ENCODE results near the gene PCDHA9. TPM values are rescaled to one million over a fixed set of nuclear protein-coding genes. Genes with fewer than 3 reads are reported as not detected.
"Not testable (repeated sequence)": the region's sequence is repeated elsewhere in the genome, so short reads cannot be mapped to it uniquely, and the experiment has no call there.

PCDHA9 gene
- total RNA-seq, 1 donor, result 0.36 TPM

DNA sequence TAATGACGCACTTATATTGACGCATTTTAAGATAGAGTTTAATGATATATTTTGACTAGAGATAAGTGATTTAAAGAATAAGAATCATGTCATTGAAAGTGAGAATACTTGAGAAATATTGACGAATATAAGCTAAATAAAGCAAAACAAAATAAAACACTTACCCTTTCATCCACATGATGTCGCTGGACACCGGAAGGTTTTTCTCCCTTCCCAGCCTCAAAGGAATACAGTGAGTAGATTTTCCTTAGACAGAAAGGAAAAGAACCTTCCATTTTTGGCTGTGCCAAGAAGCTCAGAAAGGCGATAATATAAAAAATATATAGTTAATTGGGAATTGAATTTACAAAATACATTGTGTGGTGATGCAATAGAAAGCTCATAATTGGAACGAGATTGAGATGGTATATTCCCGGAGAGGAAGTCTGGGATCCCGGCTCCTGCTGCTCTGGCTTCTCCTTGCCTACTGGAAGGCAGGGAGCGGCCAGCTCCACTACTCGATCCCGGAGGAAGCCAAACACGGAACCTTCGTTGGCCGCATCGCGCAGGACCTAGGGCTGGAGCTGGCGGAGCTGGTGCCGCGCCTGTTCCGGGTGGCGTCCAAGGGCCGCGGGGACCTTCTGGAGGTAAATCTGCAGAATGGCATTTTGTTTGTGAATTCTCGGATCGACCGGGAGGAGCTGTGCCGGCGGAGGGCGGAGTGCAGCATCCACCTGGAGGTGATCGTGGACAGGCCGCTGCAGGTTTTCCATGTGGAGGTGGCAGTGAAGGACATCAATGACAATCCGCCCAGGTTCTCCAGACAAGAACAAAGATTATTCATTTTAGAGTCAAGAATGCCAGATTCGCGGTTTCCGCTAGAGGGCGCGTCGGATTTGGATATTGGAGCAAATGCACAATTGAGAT, 26.6 kb upstream of the PCDHA9 start, which contains the start of gene PCDHA5:
PCDHA5 (plus strand) TSS at position 239 of the 906 bp plus-strand sequence.
- H3K4me1 ChIP-seq (ENCODE audit: insufficient read depth, low read length), result no peaks in the 10 kb centered on the region
- H3K79me2 ChIP-seq (ENCODE audit: insufficient read depth, low read length), result no peaks in the 10 kb centered on the region
- no peaks in the 10 kb centered on the region for H3K9me3 ChIP-seq (ENCODE audit: low read depth, low read length)
- H2AFZ ChIP-seq (ENCODE audit: low read length), result no peak within 1 kb of the TSS
- H4K20me1 ChIP-seq (ENCODE audit: insufficient read depth, low read length), result no peaks in the 10 kb centered on the region
- H3K4me3 ChIP-seq (ENCODE audit: insufficient read depth, low read length), result no peak within 1 kb of the TSS
- H3K36me3 ChIP-seq (ENCODE audit: insufficient read depth, low read length), result no peaks in the 10 kb centered on the region
- DNase-seq (ENCODE audit: insufficient read length, low spot score, missing footprints), result no peak
- H3K4me2 ChIP-seq (ENCODE audit: insufficient read depth, low read length), result no peak within 1 kb of the TSS
- H3K27ac ChIP-seq (ENCODE audit: low read depth, low read length), result no peak within 1 kb of the TSS
- peak; percentile 51 for TF ChIP-seq CTCF (IDR thresholded peaks at IDR 0.05; ENCODE audit: extremely low read depth, low read depth, low read length)
- no peaks in the 10 kb centered on the region for H3K27me3 ChIP-seq (ENCODE audit: insufficient read depth, low read length)

- H3K27me3 ChIP-seq (ENCODE audit: insufficient read depth, low read length), result no peaks in the 10 kb centered on the region
- no peaks in the 10 kb centered on the region for H3K79me2 ChIP-seq (ENCODE audit: insufficient read depth, low read length)
- H2AFZ ChIP-seq (ENCODE audit: low read length), result no peak overlapping the region
- H4K20me1 ChIP-seq (ENCODE audit: insufficient read depth, low read length), result no peaks in the 10 kb centered on the region
- no peak overlapping the region for H3K4me2 ChIP-seq (ENCODE audit: insufficient read depth, low read length)
- no peaks in the 10 kb centered on the region for H3K4me1 ChIP-seq (ENCODE audit: insufficient read depth, low read length)
- H3K9me3 ChIP-seq (ENCODE audit: low read depth, low read length), result no peaks in the 10 kb centered on the region
- no peaks in the 10 kb centered on the region for H3K36me3 ChIP-seq (ENCODE audit: insufficient read depth, low read length)
- H3K4me3 ChIP-seq (ENCODE audit: insufficient read depth, low read length), result no peak overlapping the region
- no peak for TF ChIP-seq CTCF (IDR thresholded peaks at IDR 0.05; ENCODE audit: extremely low read depth, low read depth, low read length)
- no peak for DNase-seq (ENCODE audit: insufficient read length, low spot score, missing footprints)
- no peak overlapping the region for H3K27ac ChIP-seq (ENCODE audit: low read depth, low read length)
Measured at GRCh38 chr5:140822281-140822629, 25.9 kb upstream of the PCDHA9 start.

DNA sequence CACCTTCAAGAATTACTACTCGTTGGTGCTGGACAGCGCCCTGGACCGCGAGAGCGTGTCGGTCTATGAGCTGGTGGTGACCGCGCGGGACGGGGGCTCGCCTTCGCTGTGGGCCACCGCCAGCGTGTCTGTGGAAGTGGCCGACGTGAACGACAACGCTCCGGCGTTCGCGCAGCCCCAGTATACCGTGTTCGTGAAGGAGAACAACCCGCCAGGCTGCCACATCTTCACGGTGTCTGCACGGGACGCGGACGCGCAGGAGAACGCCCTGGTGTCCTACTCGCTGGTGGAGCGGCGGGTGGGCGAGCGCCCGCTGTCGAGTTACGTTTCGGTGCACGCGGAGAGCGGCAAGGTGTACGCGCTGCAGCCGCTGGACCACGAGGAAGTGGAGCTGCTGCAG, 25.2 kb upstream of the PCDHA9 start:
- H3K4me1 ChIP-seq (ENCODE audit: insufficient read depth, low read length); H3K27me3 ChIP-seq (ENCODE audit: insufficient read depth, low read length); H3K27ac ChIP-seq (ENCODE audit: low read depth, low read length); H3K9me3 ChIP-seq (ENCODE audit: low read depth, low read length); H3K4me3 ChIP-seq (ENCODE audit: insufficient read depth, low read length); H3K79me2 ChIP-seq (ENCODE audit: insufficient read depth, low read length); H2AFZ ChIP-seq (ENCODE audit: low read length); H4K20me1 ChIP-seq (ENCODE audit: insufficient read depth, low read length); DNase-seq (ENCODE audit: insufficient read length, low spot score, missing footprints); H3K36me3 ChIP-seq (ENCODE audit: insufficient read depth, low read length); H3K4me2 ChIP-seq (ENCODE audit: insufficient read depth, low read length): not testable (repeated sequence)

GRCh38 chr5:140823475-140823874, 24.7 kb upstream of the PCDHA9 start:
- H3K4me3 ChIP-seq (ENCODE audit: insufficient read depth, low read length), result no peak overlapping the region
- DNase-seq (ENCODE audit: insufficient read length, low spot score, missing footprints), result no peak
- no peaks in the 10 kb centered on the region for H3K79me2 ChIP-seq (ENCODE audit: insufficient read depth, low read length)
- H2AFZ ChIP-seq (ENCODE audit: low read length), result no peak overlapping the region
- no peaks in the 10 kb centered on the region for H3K9me3 ChIP-seq (ENCODE audit: low read depth, low read length)
- no peaks in the 10 kb centered on the region for H3K36me3 ChIP-seq (ENCODE audit: insufficient read depth, low read length)
- no peak overlapping the region for H3K27ac ChIP-seq (ENCODE audit: low read depth, low read length)
- no peak for TF ChIP-seq CTCF (IDR thresholded peaks at IDR 0.05; ENCODE audit: extremely low read depth, low read depth, low read length)
- H4K20me1 ChIP-seq (ENCODE audit: insufficient read depth, low read length), result no peaks in the 10 kb centered on the region
- H3K4me1 ChIP-seq (ENCODE audit: insufficient read depth, low read length), result no peaks in the 10 kb centered on the region
- no peak overlapping the region for H3K4me2 ChIP-seq (ENCODE audit: insufficient read depth, low read length)
- H3K27me3 ChIP-seq (ENCODE audit: insufficient read depth, low read length), result no peaks in the 10 kb centered on the region

Measured in osteoblast (primary cell).